Thymus (tissue), 11 donors: ENCODE measurements around the gene DCST1. TPM values are rescaled to one million over a fixed set of nuclear protein-coding genes. Genes with fewer than 3 reads are reported as not detected.

Source experiments
- DNase-seq, 9 donors: peaks; one replicate each; pipeline ENCODE4 v3.0.0-alpha.2; 2013; ENCODE audit warnings: low spot score in 9 of 9, low read depth in 6 of 9, missing footprints in 1 of 9
- H3K27ac ChIP-seq, 2 donors: one replicate each; pipeline ENCODE4 v1.5.1; 2013; ENCODE audit warnings: control low read depth in 1 of 2, low read depth in 1 of 2, low read length in 1 of 2, mild to moderate bottlenecking in 1 of 2, moderate library complexity in 1 of 2
- H3K27me3 ChIP-seq, 2 donors: one replicate each; pipeline ENCODE4 v1.5.1; 2013; ENCODE audit warnings: low read length in 1 of 2; ENCODE audit not compliant: control insufficient read depth in 2 of 2, insufficient read depth in 1 of 2
- H3K36me3 ChIP-seq, 2 donors: one replicate each; pipeline ENCODE4 v1.5.1; 2013; ENCODE audit warnings: low read length in 1 of 2, mild to moderate bottlenecking in 1 of 2, moderate library complexity in 1 of 2; ENCODE audit not compliant: control insufficient read depth in 2 of 2, insufficient read depth in 2 of 2
- H3K4me1 ChIP-seq, 2 donors: one replicate each; pipeline ENCODE4 v1.5.1; 2013; ENCODE audit warnings: low read length in 2 of 2; ENCODE audit not compliant: control insufficient read depth in 2 of 2, insufficient read depth in 2 of 2
- H3K4me3 ChIP-seq, 2 donors: one replicate each; pipeline ENCODE4 v1.5.1; 2013; ENCODE audit warnings: low read length in 2 of 2, control low read depth in 1 of 2, mild to moderate bottlenecking in 1 of 2
- H3K9me3 ChIP-seq, 2 donors: one replicate each; pipeline ENCODE4 v1.5.1; 2013; ENCODE audit warnings: low read length in 1 of 2, mild to moderate bottlenecking in 1 of 2; ENCODE audit not compliant: control insufficient read depth in 2 of 2, insufficient read depth in 1 of 2
- WGBS: extraction: QIAGEN DNeasy Blood & Tissue Kit; methylation state at CpG from one replicate; pipeline ENCODE4 v1.1.7; 2013; 5-methylcytosine and 5-hydroxymethylcytosine counted together
- polyA plus RNA-seq: library from polyadenylated mRNA; stranded (reverse); fragments of 200-250 nt; gene quantifications from one replicate; pipeline ENCODE4 v1.2.3, GENCODE V29; 2013
- total RNA-seq: library from RNA; stranded (reverse); fragments of 120-200 nt; gene quantifications from one replicate; pipeline ENCODE4 v1.2.4, GENCODE V29; 2013
- donor health status: healthy.

DCST1 gene
- total and polyA plus RNA-seq, 2 donors: not detected

GRCh38 chr1:155005076-155006011 lies 28.3 kb upstream of the DCST1 start:
- Histone ChIP-seq H3K4me1 (peaks cover 4 to 94% of the 10 kb centered on the region in 2 donors), H3K27ac (peak overlapping the region; percentile 28 to 42), H3K9me3 (peaks cover 0 to 16% of the 10 kb centered on the region in 2 donors), H3K36me3 (no peaks in the 10 kb centered on the region), H3K4me3 (no peak overlapping the region), H3K27me3 (peaks cover 31 to 77% of the 10 kb centered on the region in 2 donors)
- 85% methylated on average over 17 of the region's 17 CpGs for WGBS
- DNase-seq: no peak

GRCh38 chr1:155006601-155007101 lies 27.0 kb upstream of the DCST1 start:
- 14% methylated on average over 2 of the region's 2 CpGs for WGBS
- H3K36me3 ChIP-seq: no peaks in the 10 kb centered on the region
- H3K27me3 ChIP-seq: peaks cover 21 to 73% of the 10 kb centered on the region in 2 donors
- peaks cover 0 to 6% of the 10 kb centered on the region in 2 donors for H3K9me3 ChIP-seq
- peaks cover 14 to 96% of the 10 kb centered on the region in 2 donors for H3K4me1 ChIP-seq
- no peak overlapping the region for H3K4me3 ChIP-seq
- no peak overlapping the region for H3K27ac ChIP-seq
- peak in 2 of 9 donors; percentile 58 to 72 for DNase-seq

GRCh38 chr1:155007251-155007828 lies 26.3 kb upstream of the DCST1 start:
- no peak for DNase-seq

DNA sequence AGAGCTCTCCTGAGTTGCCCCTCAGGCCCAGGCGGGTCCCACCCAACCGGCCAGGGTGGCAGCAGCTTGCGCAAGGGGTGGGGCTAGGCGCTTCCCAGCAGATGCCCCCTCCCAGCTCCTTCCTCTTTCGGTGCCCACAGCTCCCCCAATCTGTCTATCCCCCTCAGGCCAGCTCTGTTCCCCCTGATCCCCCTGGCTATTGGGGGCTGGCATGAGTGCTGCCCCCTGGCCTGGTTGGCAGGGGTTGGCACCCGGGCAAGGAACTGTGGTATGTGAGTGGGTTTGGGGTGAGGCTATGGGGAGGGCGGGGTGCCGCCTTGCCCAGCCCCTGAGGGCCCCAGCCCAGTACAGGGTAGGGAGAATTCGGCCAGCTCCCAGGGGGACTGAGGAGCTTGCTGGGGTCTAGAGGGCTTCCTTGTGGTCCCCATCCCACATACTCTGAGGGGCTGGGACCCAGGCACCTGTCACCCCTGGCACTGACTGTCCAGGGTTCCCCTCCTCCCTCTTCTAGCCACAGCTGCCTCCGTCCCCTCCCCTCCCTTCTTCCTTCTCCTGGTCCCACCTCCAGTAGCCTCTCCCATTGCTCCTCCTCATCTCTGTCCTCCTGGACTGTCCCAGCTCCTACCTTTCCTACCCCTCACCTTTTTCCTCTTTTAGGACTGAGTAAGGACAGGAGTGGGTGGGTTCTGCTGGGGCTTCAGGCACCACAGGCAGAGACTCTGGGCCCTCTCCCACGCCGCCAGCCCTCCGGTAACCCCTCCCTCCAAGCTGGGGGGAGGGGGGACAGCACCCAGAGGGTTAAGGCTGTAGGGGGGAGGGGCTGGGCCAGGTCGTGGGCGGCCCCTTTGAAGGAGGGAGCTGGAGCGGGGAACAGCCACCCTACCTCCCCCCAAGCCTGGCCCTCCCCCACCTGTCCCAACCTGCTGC lies 25.3 kb upstream of the DCST1 start:
- Histone ChIP-seq H3K27ac (peak overlapping the region; percentile 24 to 53), H3K36me3 (no peaks in the 10 kb centered on the region), H3K27me3 (peaks cover 12 to 68% of the 10 kb centered on the region in 2 donors), H3K9me3 (no peaks in the 10 kb centered on the region), H3K4me1 (peaks cover 21 to 99% of the 10 kb centered on the region in 2 donors), H3K4me3 (peak overlapping the region; percentile 38 to 46)
- WGBS: 79% methylated on average over 16 of the region's 16 CpGs
- DNase-seq: peak in 1 of 9 donors; percentile 56

More at GRCh38 chr1:155007251-155007828, 26.3 kb upstream of the DCST1 start:
- peaks cover 14 to 96% of the 10 kb centered on the region in 2 donors for H3K4me1 ChIP-seq
- no peaks in the 10 kb centered on the region for H3K36me3 ChIP-seq
- H3K27ac ChIP-seq: peak overlapping the region in 1 of 2 donors; percentile 53
- H3K4me3 ChIP-seq: no peak overlapping the region
- H3K9me3 ChIP-seq: no peaks in the 10 kb centered on the region
- H3K27me3 ChIP-seq: peaks cover 17 to 71% of the 10 kb centered on the region in 2 donors
- 97% methylated on average over 6 of the region's 6 CpGs for WGBS

- Histone ChIP-seq H3K4me1 (peaks cover 23 to 98% of the 10 kb centered on the region in 2 donors), H3K9me3 (no peaks in the 10 kb centered on the region), H3K4me3 (peak overlapping the region; percentile 38 to 46), H3K27ac (peak overlapping the region; percentile 24 to 80), H3K27me3 (peaks cover 4 to 64% of the 10 kb centered on the region in 2 donors), H3K36me3 (peaks cover 0 to 3% of the 10 kb centered on the region in 2 donors)
- no peak for DNase-seq
- 93% methylated on average over 12 of the region's 12 CpGs for WGBS
Observed at GRCh38 chr1:155009221-155009711, 24.4 kb upstream of the DCST1 start.

DNA sequence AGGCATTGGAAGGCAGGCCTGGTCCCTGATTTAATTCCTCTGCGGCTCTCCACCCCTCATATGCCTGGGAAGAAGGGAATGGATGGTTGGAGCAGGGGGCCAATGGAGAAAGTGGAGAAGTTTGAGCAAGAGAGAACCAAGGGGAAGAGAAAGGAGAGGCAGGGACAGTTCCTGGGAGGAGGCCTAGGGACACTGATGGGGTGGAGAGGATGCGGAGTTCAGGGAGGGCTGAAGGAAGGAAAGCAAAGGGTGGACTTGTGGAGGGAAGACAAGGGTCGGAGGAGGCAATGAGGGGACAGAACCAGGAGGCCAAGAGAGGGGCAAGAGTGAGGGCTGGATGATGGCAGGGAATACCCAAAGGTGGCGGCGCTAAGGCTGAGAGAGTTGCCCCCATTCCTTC lies 23.9 kb upstream of the DCST1 start:
- peak overlapping the region in 1 of 2 donors; percentile 80 for H3K27ac ChIP-seq
- WGBS: 97% methylated on average over 5 of the region's 5 CpGs
- peaks cover 26 to 98% of the 10 kb centered on the region in 2 donors for H3K4me1 ChIP-seq
- DNase-seq: no peak
- H3K4me3 ChIP-seq: peak overlapping the region; percentile 38 to 46
- peaks cover 0 to 1% of the 10 kb centered on the region in 2 donors for H3K9me3 ChIP-seq
- H3K27me3 ChIP-seq: peaks cover 3 to 64% of the 10 kb centered on the region in 2 donors
- peaks cover under 1 to 7% of the 10 kb centered on the region in 2 donors for H3K36me3 ChIP-seq

- Histone ChIP-seq H3K27ac (peak overlapping the region; percentile 15 to 75), H3K36me3 (peaks cover 6 to 8% of the 10 kb centered on the region in 2 donors), H3K4me3 (peak overlapping the region; percentile 22 to 46), H3K4me1 (peaks cover 30 to 99% of the 10 kb centered on the region in 2 donors), H3K9me3 (peaks cover 0 to 1% of the 10 kb centered on the region in 2 donors), H3K27me3 (peaks cover 7 to 65% of the 10 kb centered on the region in 2 donors)
- WGBS: 26% methylated on average over 11 of the region's 11 CpGs
- DNase-seq: peak in 2 of 9 donors; percentile 49 to 67
Observed at GRCh38 chr1:155010211-155010918, 23.3 kb upstream of the DCST1 start.

- peaks cover 8 to 65% of the 10 kb centered on the region in 2 donors for H3K27me3 ChIP-seq
- no peak for DNase-seq
- WGBS: 95% methylated on average over 5 of the region's 5 CpGs
- peak overlapping the region in 1 of 2 donors; percentile 72 for H3K27ac ChIP-seq
- H3K36me3 ChIP-seq: peaks cover 6 to 8% of the 10 kb centered on the region in 2 donors
- H3K9me3 ChIP-seq: peaks cover 0 to 1% of the 10 kb centered on the region in 2 donors
- peaks cover 34 to 99% of the 10 kb centered on the region in 2 donors for H3K4me1 ChIP-seq
- peak overlapping the region in 1 of 2 donors; percentile 46 for H3K4me3 ChIP-seq
Observed at GRCh38 chr1:155011004-155011416, 22.6 kb upstream of the DCST1 start.
